ENCODE measurements around the gene RANBP1.
"Not testable (repeated sequence)": the region's sequence is repeated elsewhere in the genome, so short reads cannot be mapped to it uniquely, and the experiment has no call there.

Gene RANBP1

DNA sequence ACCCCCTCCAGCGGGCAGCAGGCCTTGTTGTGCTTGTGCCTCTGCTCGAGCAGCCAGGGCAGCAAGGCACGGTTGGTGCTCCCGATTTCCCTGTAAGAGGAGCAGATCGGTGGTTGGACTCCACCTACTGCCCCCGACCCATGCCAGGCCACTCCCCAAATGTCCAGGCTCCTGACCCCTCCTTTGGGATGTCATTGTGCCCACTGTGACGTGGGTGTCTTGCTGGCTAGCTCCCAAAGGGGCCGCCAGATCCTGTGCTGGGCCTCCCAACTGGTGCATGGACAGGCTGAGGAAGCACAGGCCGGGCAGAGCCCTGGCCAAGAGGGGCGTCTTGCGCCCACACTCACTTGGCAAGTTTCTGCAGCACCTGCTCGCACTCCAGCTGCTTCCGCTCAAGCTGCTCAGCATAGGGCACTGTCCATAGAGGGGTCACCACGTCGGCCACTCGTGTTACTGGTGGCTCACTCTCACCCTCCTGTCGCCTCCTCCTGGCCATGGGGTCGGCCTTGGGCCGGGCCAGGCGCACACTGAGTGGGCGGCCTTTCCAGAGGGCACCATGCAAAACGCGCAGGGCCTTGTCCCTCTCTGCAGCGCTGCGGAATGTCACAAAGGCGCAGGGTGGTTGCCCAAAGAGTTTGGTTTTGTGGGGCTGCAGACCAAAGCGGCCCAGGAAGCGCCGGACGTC lies at the start of gene RANBP1:
RANBP1 (plus strand) TSS at position 414 of the 685 bp plus-strand sequence; CDS start at position 495, 81 bp downstream.
- DNase-seq (ENCODE audit: low read depth), result no peak

DNA sequence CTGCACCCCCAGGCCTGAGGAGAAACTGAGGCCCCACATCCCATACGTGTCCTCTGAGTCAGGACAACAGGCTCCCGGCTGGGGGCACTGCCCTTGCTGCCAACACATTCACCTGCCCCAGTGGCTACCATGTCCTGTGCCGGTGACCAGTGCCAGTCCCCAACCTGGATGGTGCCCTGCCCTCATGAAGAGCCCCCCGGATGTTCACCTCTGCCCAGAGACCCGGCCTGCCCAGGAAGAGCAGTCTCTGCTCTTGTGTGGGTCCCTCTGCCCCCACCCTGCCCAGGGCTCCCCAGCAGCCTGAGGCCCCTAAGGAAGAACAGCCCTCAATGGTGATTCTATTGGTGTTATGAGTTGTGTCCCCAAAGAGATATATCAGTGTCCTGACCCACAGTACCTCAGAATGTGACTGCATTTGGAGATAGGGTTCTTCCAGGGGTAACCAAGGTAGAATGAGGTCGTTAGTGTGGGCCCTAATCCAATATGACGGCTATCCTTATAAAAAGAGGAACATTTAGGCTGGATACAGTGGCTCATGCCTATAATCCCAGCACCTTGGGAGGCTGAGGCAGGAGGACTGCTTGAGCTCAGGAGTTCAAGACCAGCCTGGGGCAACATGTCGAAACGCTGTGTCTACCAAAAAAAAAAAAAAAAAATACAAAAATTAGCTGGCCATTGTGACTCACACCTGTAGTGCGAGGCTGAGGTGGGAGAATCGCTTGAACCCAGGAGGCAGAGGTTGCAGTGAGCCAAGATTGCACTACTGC lies 49.1 kb upstream of the RANBP1 start:
- no peak for DNase-seq (ENCODE audit: low read depth)

DNA sequence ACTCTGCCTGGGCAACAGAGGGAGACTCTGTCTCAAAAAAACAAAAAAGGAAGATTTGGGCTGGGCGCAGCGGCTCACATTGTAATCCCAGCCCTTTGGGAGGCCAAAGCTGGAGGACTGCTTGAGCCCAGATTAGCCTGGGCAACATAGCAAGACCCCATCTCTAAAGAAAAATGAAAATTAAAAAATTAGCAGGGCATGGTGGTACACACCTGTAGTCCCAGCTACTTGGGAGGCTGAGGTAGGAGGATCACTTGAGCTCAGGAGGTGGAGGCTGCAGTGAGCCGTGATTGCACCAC lies 48.6 kb upstream of the RANBP1 start:
- not testable (repeated sequence) for DNase-seq (ENCODE audit: low read depth)

DNA sequence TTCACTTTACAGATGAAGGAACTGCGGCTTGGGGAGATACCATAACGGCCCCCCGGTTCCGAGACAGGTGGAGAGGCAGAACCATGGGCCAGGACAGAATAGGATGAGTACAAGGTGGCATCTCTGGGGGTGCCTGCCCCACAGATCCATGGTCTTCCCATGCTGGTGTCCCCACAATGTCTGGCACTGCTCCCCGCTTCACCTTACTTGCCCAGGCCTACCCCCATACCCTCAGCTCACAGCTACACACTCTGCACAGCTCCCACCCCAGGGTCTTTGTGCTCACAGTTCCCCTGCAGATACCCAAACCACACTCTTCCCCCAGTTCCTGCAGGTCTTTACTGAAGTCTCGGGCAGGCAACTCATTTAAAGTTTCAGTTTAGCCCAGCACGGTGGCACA lies 47.3 kb upstream of the RANBP1 start:
- DNase-seq (ENCODE audit: low read depth), result no peak

DNA sequence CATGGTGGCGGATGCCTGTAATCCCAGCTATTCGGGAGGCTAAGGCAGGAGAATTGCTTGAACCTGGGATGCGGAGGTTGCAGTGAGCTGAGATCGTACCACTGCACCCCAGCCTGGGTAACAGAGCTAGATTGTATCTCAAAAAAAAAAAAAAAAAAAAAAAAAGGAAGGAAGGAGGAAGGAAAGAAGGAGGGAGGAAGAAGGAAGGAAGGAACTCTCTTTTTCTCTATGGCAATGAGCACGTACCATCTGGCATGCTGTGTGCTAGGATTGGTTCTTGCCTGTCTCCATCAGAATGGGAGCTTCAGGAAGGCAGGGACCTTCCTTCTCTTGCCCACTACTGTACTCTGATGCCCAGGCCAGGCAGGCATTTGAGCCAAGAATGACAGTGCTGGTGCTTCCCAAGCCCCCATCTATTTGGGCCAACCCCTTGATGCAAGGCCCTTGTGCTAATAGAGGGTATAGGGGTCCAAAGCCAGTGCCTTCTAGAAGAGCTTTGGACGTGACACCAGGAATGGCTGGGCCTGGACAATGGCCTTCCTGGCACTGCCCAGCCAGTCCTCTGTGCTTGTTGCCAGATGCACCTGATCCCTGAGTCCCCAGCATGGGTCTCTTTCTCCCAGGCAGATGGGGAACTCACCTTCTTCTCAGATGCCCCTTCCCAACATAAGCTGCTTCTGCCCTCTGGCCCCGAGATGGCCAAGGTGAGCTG lies 46.4 kb upstream of the RANBP1 start:
- no peak for DNase-seq (ENCODE audit: low read depth)

DNA sequence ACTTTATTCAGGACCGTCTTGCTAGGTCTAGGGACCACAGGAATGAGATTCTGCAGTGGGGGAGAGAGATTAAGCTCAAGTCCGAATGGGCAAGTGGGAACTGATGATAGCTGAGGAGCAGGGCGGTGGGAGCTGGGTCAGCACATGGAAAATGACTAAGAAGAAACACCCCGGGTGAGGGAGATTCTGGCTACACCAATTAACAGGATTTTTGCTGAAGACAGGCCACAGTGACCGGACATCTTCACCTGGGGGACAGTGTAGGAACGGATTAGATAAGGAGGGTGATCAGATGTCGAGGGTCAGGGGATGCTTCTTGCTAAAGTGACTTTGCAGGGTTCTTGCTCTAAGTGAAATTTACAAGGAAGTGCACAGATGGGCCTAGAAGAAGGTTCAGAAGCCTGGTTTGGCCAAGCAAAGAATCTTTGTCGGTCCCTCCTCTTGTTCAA lies 44.4 kb upstream of the RANBP1 start:
- DNase-seq (ENCODE audit: low read depth), result no peak

DNA sequence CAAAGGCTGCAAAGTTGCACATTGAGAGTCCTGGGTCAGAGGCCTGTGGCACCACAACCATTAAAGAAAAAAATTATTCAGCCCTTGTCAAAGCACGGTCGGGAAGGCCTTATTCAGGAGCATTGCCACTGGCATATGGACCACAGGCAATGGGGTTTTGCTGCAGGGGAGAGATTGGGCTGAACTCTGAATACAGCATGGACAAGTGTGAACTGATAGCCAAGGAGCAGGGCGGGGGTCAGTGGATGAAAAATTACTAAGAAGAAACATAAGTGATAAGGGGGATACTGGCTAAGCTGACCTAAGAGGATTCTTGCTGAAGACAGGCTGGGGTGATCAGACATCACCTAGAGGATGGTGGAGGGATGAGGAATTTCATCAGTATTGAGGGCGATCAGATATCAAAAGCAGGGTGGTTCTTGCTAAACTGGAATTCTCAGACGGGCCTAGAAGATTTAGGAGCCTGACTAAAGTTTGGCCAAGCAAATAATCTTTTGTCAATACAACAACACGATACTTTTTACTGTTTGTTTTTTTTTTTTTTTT lies 39.2 kb upstream of the RANBP1 start:
- no peak for DNase-seq (ENCODE audit: low read depth)

DNA sequence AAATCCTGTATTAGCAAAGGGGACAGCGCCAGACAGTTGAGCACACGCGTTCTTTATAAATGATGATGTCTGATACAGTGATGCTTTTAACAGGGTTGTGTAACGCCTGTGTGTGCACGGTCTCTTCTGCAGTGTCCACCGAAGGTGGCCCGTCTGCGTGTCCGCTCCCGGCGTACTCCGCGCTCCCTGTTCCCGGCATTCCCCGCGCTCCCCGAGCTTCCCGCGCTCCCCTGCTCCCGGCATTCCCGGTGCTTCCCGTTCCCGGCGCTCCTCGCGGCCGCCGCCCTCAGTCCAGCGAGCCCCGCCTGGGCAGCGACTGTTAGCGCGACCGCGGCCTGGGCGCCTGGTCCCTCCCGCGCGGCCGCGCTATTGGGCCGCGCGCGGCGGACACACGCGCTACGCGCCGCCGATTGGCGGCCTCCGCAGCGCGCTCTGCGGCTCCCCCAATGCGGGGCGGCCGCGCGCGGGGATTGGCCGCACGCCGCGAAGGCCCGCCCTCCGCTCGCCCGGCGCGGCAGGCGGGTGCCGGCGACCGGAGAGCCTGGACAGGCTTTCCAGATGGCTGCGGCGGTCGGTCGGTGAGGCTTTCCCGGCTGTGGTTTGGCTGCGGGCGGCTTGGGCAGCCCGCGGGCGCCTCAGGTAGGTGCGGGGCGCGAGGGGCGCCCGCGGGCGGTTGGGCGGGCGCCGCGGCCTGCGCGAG lies 36.0 kb upstream of the RANBP1 start, which contains the start of gene DGCR8:
DGCR8 (plus strand) TSS at position 497 of the 700 bp plus-strand sequence. CDS start 5,723 bp downstream, outside the sequence.
- peak; percentile 92 for DNase-seq (ENCODE audit: low read depth)

DNA sequence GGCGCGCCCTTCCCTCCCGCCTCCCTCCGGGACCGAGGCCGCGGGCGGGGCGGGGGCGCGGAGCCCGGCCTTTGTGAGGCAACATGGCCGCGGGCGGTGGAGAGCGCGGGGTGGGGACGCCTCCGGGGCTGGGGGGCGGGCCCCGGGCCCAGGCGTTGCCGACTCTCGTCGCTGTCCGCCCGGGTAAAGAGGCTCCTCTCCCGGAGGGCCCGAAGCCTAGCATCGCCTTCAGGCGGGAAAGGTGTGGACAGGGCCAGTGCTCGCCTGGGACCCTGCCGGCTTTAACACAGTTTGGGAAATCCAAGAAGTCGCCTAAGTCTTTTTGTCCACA lies 35.5 kb upstream of the RANBP1 start:
- DNase-seq (ENCODE audit: low read depth), result peak; percentile 77

DNA sequence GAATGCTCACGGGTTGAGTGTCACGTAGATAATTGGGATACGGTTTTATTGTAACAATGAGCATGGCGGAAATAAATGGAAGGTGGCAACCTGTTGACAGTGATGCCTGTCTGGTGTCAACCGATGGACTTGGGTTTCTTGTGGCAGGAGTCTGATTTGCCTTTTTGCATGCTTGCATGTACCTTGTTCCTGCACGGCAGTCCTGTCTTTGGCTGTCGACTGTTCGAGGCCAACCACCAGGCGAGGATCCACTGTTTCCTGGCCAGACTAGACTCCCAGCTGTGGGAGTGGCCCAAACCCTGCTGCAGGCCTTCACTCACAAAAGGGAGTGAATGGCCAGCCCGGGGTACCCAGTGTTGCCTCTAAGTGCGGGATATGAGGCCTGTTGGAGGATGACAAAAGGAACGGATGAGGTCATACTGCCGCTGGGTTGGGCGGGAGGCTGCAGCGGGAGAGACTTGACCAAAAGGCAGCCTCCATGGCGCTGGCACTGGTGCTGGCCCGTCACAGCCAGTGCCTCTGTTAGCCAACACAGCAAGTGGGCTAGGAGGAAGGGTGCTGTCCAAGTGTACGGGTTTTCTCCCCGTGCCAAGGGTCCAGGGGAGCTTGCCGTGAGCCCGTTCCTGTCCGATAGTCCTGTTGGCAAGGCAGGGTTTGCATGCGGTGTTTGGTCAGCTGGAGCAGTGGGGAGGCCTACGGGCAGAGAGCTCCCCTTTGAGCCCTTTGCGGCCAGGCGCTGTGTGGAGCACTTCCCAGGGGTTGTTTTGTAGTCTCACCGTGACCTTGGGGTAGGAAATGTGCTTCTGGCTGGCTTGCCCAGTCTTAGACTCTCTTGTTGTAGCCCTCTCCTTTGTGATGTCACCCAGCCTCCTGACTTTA lies 34.9 kb upstream of the RANBP1 start:
- DNase-seq (ENCODE audit: low read depth), result peak; percentile 84

DNA sequence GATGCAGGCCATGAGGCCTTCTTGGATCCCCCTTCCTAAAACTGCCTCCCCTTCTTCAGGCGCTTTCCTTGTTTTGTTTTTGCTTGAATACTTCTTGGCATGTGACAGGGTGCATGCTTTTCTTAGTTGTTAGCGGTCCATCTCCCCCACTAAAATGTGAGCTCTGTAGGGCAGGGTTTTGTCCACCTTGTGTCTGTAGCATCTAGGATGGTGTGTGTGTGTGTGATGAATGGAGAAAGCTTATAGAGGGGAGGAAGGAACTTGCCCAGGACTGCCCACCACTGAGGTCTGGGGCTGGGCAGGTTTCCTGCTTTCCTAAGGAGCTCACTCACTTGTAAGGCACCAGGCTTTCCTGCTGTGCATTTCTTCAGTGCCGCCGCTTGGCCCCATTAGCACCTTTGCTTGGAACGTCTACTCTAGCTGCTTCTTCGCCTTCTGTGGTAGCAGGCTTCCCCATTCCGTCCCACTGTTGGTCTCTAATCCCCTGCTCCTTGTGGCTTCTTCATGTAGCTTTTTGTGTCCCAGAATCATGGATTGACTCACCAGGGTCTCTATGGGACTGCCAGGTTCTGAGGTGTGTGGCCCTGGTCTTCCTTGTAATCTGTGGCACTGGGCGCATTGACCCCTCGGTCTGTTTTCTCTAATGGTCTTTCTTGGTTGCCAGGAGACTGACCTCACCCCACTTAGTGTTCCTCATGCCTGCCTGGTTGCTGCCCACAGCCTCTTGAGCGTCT lies 32.6 kb upstream of the RANBP1 start:
- no peak for DNase-seq (ENCODE audit: low read depth)

DNA sequence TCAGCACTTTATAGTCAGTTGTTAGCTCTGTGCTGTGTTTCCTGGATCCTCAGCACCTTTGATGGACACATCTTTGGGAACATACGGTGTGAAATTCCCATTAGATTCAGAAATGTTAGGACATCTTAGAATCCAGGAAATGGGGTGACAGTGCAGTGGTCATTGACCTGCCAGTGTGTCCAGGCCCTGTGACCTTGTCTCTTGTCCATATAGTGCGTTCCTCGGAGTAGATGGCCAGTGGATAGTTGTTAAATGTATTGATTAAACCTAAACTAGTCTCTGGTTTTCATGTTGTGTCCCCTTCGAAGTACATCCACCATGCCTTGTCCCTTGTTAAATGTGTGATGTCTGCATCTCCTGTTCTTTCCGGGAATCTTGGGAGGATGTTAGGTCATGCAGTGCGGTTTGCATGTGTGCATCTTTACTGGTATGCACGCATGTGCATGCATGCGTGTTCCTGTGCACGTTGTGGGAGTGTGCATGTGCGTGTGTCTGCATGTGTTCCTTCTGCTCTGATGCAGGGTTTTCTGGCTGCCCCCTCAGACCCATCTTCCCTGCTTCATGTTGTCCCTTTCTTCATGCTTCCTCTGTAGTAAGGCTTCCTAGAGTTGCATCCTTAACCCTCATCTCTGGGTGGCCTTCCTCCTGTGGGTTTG lies 31.9 kb upstream of the RANBP1 start:
- DNase-seq (ENCODE audit: low read depth), result no peak

DNA sequence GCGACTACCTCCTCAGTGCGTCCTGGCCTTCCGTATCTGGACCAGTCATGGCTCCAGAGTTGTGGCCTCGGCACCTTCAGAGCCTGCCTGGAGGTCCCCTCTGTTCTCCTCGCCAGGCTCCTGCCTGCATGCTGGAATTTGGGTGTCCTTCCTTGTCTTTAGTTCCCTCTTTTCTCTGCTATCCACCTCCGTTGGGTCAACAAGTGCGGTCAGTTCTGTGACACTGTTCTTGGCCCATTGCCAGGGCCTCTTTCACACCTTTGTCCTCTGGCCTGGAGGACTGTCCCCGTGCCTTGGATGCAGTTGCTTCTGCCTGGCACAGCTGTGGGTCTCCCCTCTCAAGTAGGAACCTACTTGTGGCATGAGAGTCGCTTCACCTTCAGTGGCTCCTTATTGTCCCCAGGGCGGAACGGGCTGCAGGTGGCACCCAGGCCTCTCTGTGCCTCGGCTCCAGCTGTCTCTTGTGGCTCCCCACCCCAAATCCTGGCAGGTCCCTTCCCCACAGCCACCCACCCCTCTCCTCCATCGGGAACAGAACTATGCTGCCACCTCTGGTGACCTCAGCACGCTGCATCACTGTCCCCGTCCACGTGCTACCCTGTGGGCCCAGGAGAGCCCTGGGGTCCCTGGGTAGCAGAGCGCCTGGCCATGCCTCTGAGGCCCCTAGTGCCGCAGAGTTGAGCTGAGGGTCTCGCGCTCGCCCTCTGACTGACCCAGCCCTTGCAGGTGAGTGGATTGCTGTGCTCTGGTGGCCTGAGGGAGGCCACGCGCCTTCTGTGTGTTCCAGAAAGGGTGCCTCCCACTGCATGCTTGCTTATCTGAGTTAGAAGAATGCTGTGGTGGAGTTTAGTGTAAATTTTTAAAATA lies 31.1 kb upstream of the RANBP1 start:
- DNase-seq (ENCODE audit: low read depth), result peak; percentile 30

DNA sequence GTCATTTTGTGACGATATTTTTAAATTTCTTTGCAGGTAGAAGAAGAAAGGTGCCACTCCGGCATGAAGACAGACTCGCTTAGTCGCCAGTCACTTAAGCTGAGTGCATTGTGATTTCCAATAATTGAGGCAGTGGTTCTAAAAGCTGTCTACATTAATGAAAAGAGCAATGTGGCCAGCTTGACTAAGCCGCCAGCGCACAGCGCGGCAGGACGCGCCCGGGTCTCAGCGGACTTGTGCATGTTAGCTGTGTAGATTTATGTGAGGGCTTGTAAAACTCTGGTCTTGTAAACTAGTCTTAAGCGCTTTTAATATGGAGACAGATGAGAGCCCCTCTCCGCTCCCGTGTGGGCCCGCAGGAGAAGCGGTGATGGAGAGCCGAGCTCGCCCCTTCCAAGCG lies 30.3 kb upstream of the RANBP1 start:
- no peak for DNase-seq (ENCODE audit: low read depth)

DNA sequence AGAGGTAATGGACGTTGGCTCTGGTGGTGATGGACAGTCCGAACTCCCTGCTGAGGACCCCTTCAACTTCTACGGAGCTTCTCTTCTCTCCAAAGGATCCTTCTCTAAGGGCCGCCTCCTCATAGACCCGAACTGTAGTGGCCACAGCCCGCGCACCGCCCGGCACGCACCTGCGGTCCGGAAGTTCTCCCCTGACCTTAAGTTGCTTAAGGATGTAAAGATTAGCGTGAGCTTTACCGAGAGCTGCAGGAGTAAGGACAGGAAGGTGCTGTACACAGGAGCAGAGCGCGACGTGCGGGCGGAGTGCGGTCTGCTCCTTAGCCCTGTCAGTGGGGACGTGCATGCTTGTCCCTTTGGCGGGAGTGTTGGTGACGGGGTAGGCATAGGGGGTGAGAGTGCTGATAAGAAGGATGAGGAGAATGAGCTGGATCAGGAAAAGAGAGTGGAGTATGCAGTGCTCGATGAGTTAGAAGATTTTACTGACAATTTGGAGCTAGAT lies 29.8 kb upstream of the RANBP1 start:
- DNase-seq (ENCODE audit: low read depth), result no peak

DNA sequence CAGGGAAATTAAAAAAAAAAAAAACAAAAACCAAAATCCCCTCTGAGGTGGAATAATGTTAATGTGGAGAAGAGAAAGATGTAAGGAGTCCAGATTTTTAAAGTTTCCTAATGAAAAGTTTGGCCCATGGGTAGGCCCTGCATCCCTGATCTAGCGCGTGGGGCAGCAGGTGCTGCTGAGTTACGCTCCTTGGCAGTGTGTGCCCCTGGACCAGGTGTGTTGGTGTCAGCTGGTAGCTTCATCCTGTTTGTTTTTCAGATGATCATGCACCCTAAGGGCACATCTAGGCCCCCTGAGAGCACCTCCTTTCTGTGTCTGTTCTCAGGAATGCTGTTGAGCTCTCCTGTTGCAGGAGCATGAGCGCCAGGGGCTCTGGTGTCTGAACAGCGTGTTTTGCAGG lies 29.1 kb upstream of the RANBP1 start:
- DNase-seq (ENCODE audit: low read depth), result no peak

DNA sequence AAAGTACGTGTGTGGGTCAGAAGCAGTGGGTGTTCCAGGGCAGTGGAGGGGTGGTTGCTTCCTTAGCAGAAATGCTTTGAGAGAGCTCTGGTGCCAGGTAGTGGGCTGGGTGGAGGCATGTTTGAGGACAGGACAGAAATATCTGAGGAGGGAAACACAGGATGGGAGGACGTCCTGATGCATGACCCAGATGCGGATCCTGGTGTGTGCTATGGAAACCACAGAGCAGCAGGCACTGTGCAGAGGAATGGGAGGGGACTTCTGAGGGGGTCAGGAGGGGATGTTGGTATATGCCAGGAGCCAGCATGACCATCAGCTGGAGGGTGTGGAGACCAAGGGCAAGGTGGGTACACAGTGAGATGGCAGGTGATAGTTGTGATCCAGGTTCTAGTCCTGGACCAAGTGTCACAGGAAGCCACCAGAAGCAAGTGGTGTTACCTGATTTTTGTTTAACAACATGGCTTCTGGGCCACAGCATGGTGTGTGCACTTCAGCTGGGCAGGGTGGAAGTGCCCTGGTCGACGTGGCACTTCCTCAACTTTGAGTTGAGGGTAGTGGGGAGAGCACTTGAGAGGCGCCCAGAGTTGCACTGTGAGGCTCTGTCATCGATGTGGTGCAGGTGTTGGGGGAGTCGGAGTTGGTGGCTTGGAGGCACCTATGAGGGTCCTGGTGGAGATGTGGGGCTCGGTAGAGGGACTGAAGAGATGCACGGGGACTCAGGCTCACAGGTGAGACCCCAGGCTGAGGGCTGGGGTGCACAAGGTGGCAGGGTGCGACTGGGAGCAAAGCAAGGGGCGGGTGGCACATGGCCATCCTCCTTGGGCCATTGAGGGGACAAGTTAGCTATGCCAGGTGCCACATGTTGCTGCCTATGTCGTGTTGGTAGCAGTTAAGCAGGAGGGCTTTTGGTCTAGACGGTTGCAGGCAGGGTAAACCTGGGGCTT lies 28.3 kb upstream of the RANBP1 start:
- DNase-seq (ENCODE audit: low read depth), result no peak

DNA sequence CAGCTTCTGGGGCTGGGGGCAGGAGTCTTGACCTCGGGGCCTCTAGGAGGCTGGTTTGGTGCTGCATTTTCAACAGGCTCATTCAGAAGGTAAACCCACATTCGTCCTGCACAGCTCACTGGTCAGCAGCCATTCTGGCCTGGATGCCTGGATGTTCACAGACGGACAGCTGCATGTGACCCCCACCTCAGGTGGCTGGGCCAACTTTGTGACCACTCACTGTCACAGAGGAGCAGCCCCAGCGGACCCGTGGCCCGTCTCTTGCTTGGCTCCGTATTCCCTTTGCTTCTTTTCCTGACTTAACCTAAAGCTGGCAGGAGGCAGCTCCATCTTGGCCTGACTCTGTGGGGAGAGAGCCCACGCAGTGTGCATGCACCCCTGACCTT lies 27.6 kb upstream of the RANBP1 start:
- no peak for DNase-seq (ENCODE audit: low read depth)
